ENCODE results near the gene MYT1.
"Not testable (repeated sequence)": the region's sequence is repeated elsewhere in the genome, so short reads cannot be mapped to it uniquely, and the experiment has no call there.

The MYT1 gene

GRCh38 chr20:64228751-64229506 lies 64.7 kb downstream of the MYT1 start:
- no peak overlapping the region for H3K4me3 ChIP-seq (ENCODE audit: low read depth, low read length)

GRCh38 chr20:64229507-64230061 lies 65.3 kb downstream of the MYT1 start:
- no peak overlapping the region for H3K4me3 ChIP-seq (ENCODE audit: low read depth, low read length)

- no peak overlapping the region for H3K4me3 ChIP-seq (ENCODE audit: low read depth, low read length)
These were observed 66.4 kb downstream of the MYT1 start for GRCh38 chr20:64230461-64231145.

- no peak overlapping the region for H3K4me3 ChIP-seq (ENCODE audit: low read depth, low read length)
These were observed 67.6 kb downstream of the MYT1 start for GRCh38 chr20:64231621-64232550.

GRCh38 chr20:64232794-64233193 lies 68.5 kb downstream of the MYT1 start:
- H3K4me3 ChIP-seq (ENCODE audit: low read depth, low read length): no peak overlapping the region

- H3K4me3 ChIP-seq (ENCODE audit: low read depth, low read length): no peak overlapping the region
These were observed 69.5 kb downstream of the MYT1 start for GRCh38 chr20:64233725-64234124.

- no peak overlapping the region for H3K4me3 ChIP-seq (ENCODE audit: low read depth, low read length)
These were observed 70.1 kb downstream of the MYT1 start for GRCh38 chr20:64234291-64234791.

- H3K4me3 ChIP-seq (ENCODE audit: low read depth, low read length): not testable (repeated sequence)
These were observed 70.8 kb downstream of the MYT1 start for GRCh38 chr20:64234921-64235565.

GRCh38 chr20:64236137-64237088 lies 72.2 kb downstream of the MYT1 start:
- H3K4me3 ChIP-seq (ENCODE audit: low read depth, low read length): no peak overlapping the region

GRCh38 chr20:64237316-64237715 lies 73.1 kb downstream of the MYT1 start:
- H3K4me3 ChIP-seq (ENCODE audit: low read depth, low read length): no peak overlapping the region

- H3K4me3 ChIP-seq (ENCODE audit: low read depth, low read length): no peak overlapping the region
These were observed 74.0 kb downstream of the MYT1 start for GRCh38 chr20:64238115-64238825.

GRCh38 chr20:64238851-64239387 lies 74.7 kb downstream of the MYT1 start:
- H3K4me3 ChIP-seq (ENCODE audit: low read depth, low read length): no peak overlapping the region

- H3K4me3 ChIP-seq (ENCODE audit: low read depth, low read length): no peak overlapping the region
These were observed 75.4 kb downstream of the MYT1 start for GRCh38 chr20:64239449-64240242.

GRCh38 chr20:64240243-64241015 lies 76.2 kb downstream of the MYT1 start:
- no peak overlapping the region for H3K4me3 ChIP-seq (ENCODE audit: low read depth, low read length)

GRCh38 chr20:64241061-64241460 lies 76.8 kb downstream of the MYT1 start:
- H3K4me3 ChIP-seq (ENCODE audit: low read depth, low read length): no peak overlapping the region

- no peak overlapping the region for H3K4me3 ChIP-seq (ENCODE audit: low read depth, low read length)
These were observed 77.9 kb downstream of the MYT1 start for GRCh38 chr20:64242003-64242796.

Data from iPS-11a (cell line).